H1 (cell line): ENCODE measurements around the gene RAP1B. TPM values are rescaled to one million over a fixed set of nuclear protein-coding genes. Genes with fewer than 3 reads are reported as not detected.

Source experiments
- CTCF ChIA-PET: fragments of 300-600 bp; sonication (Branson Sonifier 250); formaldehyde crosslinking; loops from one replicate; lab custom pipeline; 2021; ENCODE audit not compliant: partially characterized antibody; lab: Charles Lee
- POLR2A ChIA-PET: fragments of 300-600 bp; sonication (Branson Sonifier 250); formaldehyde crosslinking; loops from one replicate; lab custom pipeline; 2021; ENCODE audit warnings: inconsistent platforms; ENCODE audit not compliant: partially characterized antibody; lab: Charles Lee
- DNase-seq, 2 experiments: peaks; one replicate each; pipeline versions ENCODE4 v3.0.0 to v3.0.0-alpha.2; 2010 to 2022; ENCODE audit warnings: low spot score in 2 of 2, low read depth in 1 of 2, mixed read lengths in 1 of 2
- FAIRE-seq: peaks from 2 replicates; lab custom pipeline; 2011; peaks lifted over from hg19 to GRCh38; lab: Jason Lieb, UNC
- H2AFZ ChIP-seq: 2 replicates; pipeline ENCODE4 v1.8.1; 2012; ENCODE audit warnings: low read length, inconsistent platforms
- H2AK5ac ChIP-seq: 2 replicates; pipeline ENCODE4 v1.6.1; 2013; ENCODE audit warnings: low read depth, low read length
- H2BK120ac ChIP-seq: replicated peaks from 2 replicates; pipeline ENCODE3; 2013; ENCODE audit warnings: low read depth, low read length, inconsistent platforms
- H2BK12ac ChIP-seq: 2 replicates; pipeline ENCODE4 v1.6.1; 2013; ENCODE audit warnings: low read depth, low read length
- H2BK15ac ChIP-seq: 2 replicates; pipeline ENCODE4 v1.6.1; 2013; ENCODE audit warnings: low read length
- H2BK20ac ChIP-seq: 2 replicates; pipeline ENCODE4 v1.6.1; 2013; ENCODE audit warnings: low read length
- H2BK5ac ChIP-seq: 2 replicates; pipeline ENCODE4 v1.6.1; 2013; ENCODE audit warnings: low read depth, low read length
- H3K14ac ChIP-seq: 2 replicates; pipeline ENCODE4 v1.6.1; 2013; ENCODE audit warnings: inconsistent platforms; ENCODE audit not compliant: insufficient read length
- H3K18ac ChIP-seq: 2 replicates; pipeline ENCODE4 v1.6.1; 2013; ENCODE audit warnings: low read length; ENCODE audit errors: extremely low read depth
- H3K23ac ChIP-seq: 2 replicates; pipeline ENCODE4 v1.6.1; 2013; ENCODE audit warnings: inconsistent platforms; ENCODE audit not compliant: insufficient read length
- H3K23me2 ChIP-seq: 2 replicates; pipeline ENCODE4 v1.6.1; 2013; ENCODE audit warnings: low read depth, low read length
- H3K27ac ChIP-seq: 2 replicates; pipeline ENCODE4 v1.6.1; 2011; ENCODE audit warnings: low read depth, low read length, inconsistent platforms
- H3K27me3 ChIP-seq, 4 experiments: replicated peaks in 1 of 4; 1 replicate in 1 of 4; 2 replicates in 3 of 4; pipeline versions ENCODE4 v1.6.1 to v1.8.1; 2011 to 2013; ENCODE audit warnings: low read length in 3 of 4, mild to moderate bottlenecking in 3 of 4, inconsistent platforms in 2 of 4, mixed read lengths in 2 of 4, moderate library complexity in 1 of 4; ENCODE audit not compliant: control insufficient read depth in 3 of 4, insufficient read depth in 3 of 4; ENCODE audit errors: extremely low read depth in 1 of 4
- H3K36me3 ChIP-seq, 4 experiments: 2 replicates each; pipeline versions ENCODE4 v1.6.1 to v1.8.1; 2011 to 2013; ENCODE audit warnings: mild to moderate bottlenecking in 4 of 4, low read length in 3 of 4, moderate library complexity in 2 of 4, control low read depth in 1 of 4, inconsistent platforms in 1 of 4; ENCODE audit not compliant: insufficient read depth in 4 of 4, control insufficient read depth in 2 of 4
- H3K4ac ChIP-seq: replicated peaks from 2 replicates; pipeline ENCODE3; 2013; ENCODE audit warnings: low read length, low read depth, mixed read lengths, inconsistent platforms; ENCODE audit not compliant: insufficient read length
- H3K4me1 ChIP-seq, 4 experiments: replicated peaks in 1 of 4; 1 replicate in 1 of 4; 2 replicates in 3 of 4; pipeline versions ENCODE4 v1.6.1 to v1.8.1; 2011 to 2013; ENCODE audit warnings: low read length in 3 of 4, inconsistent platforms in 2 of 4, mixed read lengths in 1 of 4; ENCODE audit not compliant: insufficient read depth in 4 of 4, control insufficient read depth in 3 of 4
- H3K4me2 ChIP-seq, 2 experiments: 2 replicates each; pipeline versions ENCODE4 v1.6.1 to v1.8.1; 2011 to 2013; ENCODE audit warnings: low read depth in 2 of 2, low read length in 2 of 2, control low read depth in 1 of 2, inconsistent platforms in 1 of 2, mild to moderate bottlenecking in 1 of 2; ENCODE audit not compliant: insufficient read depth in 1 of 2
- H3K4me3 ChIP-seq, 4 experiments: fragments of 200-600, 300-600 bp in 1 of 4; sonication (generic), shearing (Covaris generic), sonication (Bioruptor Twin) in 1 of 4; 2 replicates each; pipeline versions ENCODE4 v1.5.1 to v1.8.1; 2011 to 2016; ENCODE audit warnings: low read length in 4 of 4, low read depth in 3 of 4, control low read depth in 2 of 4, inconsistent platforms in 2 of 4, mild to moderate bottlenecking in 2 of 4, mixed read lengths in 1 of 4, moderate library complexity in 1 of 4; ENCODE audit not compliant: insufficient read depth in 2 of 4; ENCODE audit errors: extremely low read depth in 1 of 4
- H3K56ac ChIP-seq: replicated peaks from 2 replicates; pipeline ENCODE3; 2013; ENCODE audit warnings: low read depth, mild to moderate bottlenecking, mixed read lengths, low read length, inconsistent platforms; ENCODE audit not compliant: insufficient read length
- H3K79me1 ChIP-seq: 2 replicates; pipeline ENCODE4 v1.6.1; 2013; ENCODE audit warnings: low read depth, low read length, control low read depth
- H3K79me2 ChIP-seq, 2 experiments: 2 replicates each; pipeline versions ENCODE4 v1.6.1 to v1.8.1; 2012 to 2013; ENCODE audit warnings: low read length in 2 of 2, mild to moderate bottlenecking in 2 of 2, inconsistent platforms in 1 of 2; ENCODE audit not compliant: insufficient read depth in 2 of 2, control insufficient read depth in 1 of 2
- H3K9ac ChIP-seq, 4 experiments: replicated peaks in 1 of 4; 1 replicate in 1 of 4; 2 replicates in 3 of 4; pipeline versions ENCODE4 v1.6.1 to v1.8.1; 2011 to 2013; ENCODE audit warnings: low read depth in 3 of 4, low read length in 3 of 4, control low read depth in 2 of 4, mild to moderate bottlenecking in 2 of 4, moderate library complexity in 2 of 4, inconsistent platforms in 1 of 4; ENCODE audit errors: extremely low read depth in 1 of 4
- H3K9me3 ChIP-seq, 2 experiments: 2 replicates each; pipeline versions ENCODE4 v1.6.1 to v1.8.1; 2012 to 2013; ENCODE audit warnings: mild to moderate bottlenecking in 2 of 2, moderate library complexity in 2 of 2, control low read depth in 1 of 2, inconsistent platforms in 1 of 2, low read depth in 1 of 2, low read length in 1 of 2, mixed read lengths in 1 of 2; ENCODE audit not compliant: insufficient read depth in 2 of 2
- H4K20me1 ChIP-seq, 2 experiments: replicated peaks in 1 of 2; 2 replicates each; pipeline versions ENCODE3 to v1.8.1; 2011 to 2013; ENCODE audit warnings: inconsistent platforms in 2 of 2, low read length in 2 of 2, mild to moderate bottlenecking in 1 of 2; ENCODE audit not compliant: insufficient read depth in 2 of 2, control insufficient read depth in 1 of 2
- H4K5ac ChIP-seq: 2 replicates; pipeline ENCODE4 v1.6.1; 2013; ENCODE audit warnings: low read length, low read depth, mixed read lengths, inconsistent platforms; ENCODE audit not compliant: insufficient read length
- H4K8ac ChIP-seq: 2 replicates; pipeline ENCODE4 v1.8.0; 2013; ENCODE audit warnings: mild to moderate bottlenecking, moderate library complexity, low read length, inconsistent platforms; ENCODE audit not compliant: insufficient read depth; ENCODE audit errors: extremely low read depth
- H4K91ac ChIP-seq: replicated peaks from 2 replicates; pipeline ENCODE3; 2013; ENCODE audit warnings: low read length, mixed read lengths, inconsistent platforms; ENCODE audit not compliant: insufficient read length
- BACH1 ChIP-seq: IDR thresholded peaks from 2 replicates; pipeline ENCODE4 v1.6.1; 2012; ENCODE audit warnings: low read length, improper control_type of control experiment
- GABPA ChIP-seq: IDR thresholded peaks from 2 replicates; pipeline ENCODE4 v1.6.1; 2011; ENCODE audit warnings: mild to moderate bottlenecking, low read length, moderate library complexity, borderline replicate concordance; ENCODE audit not compliant: insufficient read depth
- KDM1A ChIP-seq: fragments of 200-600, 300-600 bp; sonication (generic); IDR thresholded peaks from 2 replicates; pipeline ENCODE4 v1.7.1; 2016; ENCODE audit warnings: mild to moderate bottlenecking, low read length, borderline replicate concordance
- POLR2A ChIP-seq, 2 experiments: IDR thresholded peaks; 1 replicate in 1 of 2; 2 replicates in 1 of 2; pipeline ENCODE4 v1.6.1; 2011; ENCODE audit warnings: low read depth in 2 of 2, low read length in 2 of 2, mild to moderate bottlenecking in 2 of 2; ENCODE audit errors: control extremely low read depth in 1 of 2
- RXRA ChIP-seq: IDR thresholded peaks from 2 replicates; pipeline ENCODE4 v1.6.1; 2011; ENCODE audit warnings: low read depth, mild to moderate bottlenecking, low read length, moderate library complexity; ENCODE audit not compliant: insufficient read depth
- SAP30 ChIP-seq: fragments of 300-600 bp; sonication (generic); IDR thresholded peaks from 2 replicates; pipeline ENCODE4 v1.7.1; 2012; ENCODE audit warnings: low read length, moderate library complexity, mild to moderate bottlenecking, inconsistent platforms; ENCODE audit not compliant: insufficient read depth, insufficient replicate concordance
- WGBS, 2 experiments: shearing (Covaris generic) in 1 of 2; methylation state at CpG; one replicate each; pipeline versions ENCODE4 v1.1.6 to v1.1.7; 2013 to 2015; ENCODE audit warnings: low lambda C conversion rate in 2 of 2, mixed read lengths in 2 of 2, inconsistent platforms in 1 of 2, low coverage in 1 of 2, missing lambda C conversion rate in 1 of 2; ENCODE audit not compliant: insufficient replicate concordance in 2 of 2, insufficient coverage in 1 of 2, insufficient read length in 1 of 2; ENCODE audit errors: extremely low coverage in 1 of 2, missing lambda C conversion rate in 1 of 2; 5-methylcytosine and 5-hydroxymethylcytosine counted together
- polyA plus RNA-seq, 7 experiments: library from polyadenylated mRNA; depleted of rRNA in 3 of 7; stranded (reverse) in 5 of 7; unstranded in 2 of 7; fragments of >200 nt in 5 of 7; fragments of 200-250 nt in 2 of 7; gene quantifications; 1 replicate in 5 of 7; 2 replicates in 1 of 7; 4 replicates in 1 of 7; pipeline versions ENCODE4 v1.2.1 to v1.2.3, GENCODE V29; 2011 to 2013; ENCODE audit warnings: missing spikeins in 2 of 7, mixed read lengths in 2 of 7
- total RNA-seq: library from RNA; stranded (reverse); fragmentation: NEBNext Ultra II Directional; extraction: Animal tissue kit (Norgen Biotek cat#: 25700); gene quantifications from 2 replicates; pipeline ENCODE4 v1.2.1, GENCODE V29; 2021
- TF ChIP-seq, protein P1 (sequence below): IDR thresholded peaks from 2 replicates; pipeline ENCODE4 v1.6.1; 2011; ENCODE audit warnings: low read length, improper control_type of control experiment

Gene RAP1B
- total and polyA plus RNA-seq, 2 of the 8 experiments (the other 6 are each of a cell fraction or from before 2014, with no cell fraction given), result 61.4 to 112 TPM

GRCh38 chr12:68561830-68562229, 48.9 kb upstream of the RAP1B start:
- Histone ChIP-seq H3K4me1 (peaks cover 2 to 7% (median 6%) of the 10 kb centered on the region in 4 experiments; a peak in 5 of 7 replicates), H2AK5ac (no peak overlapping the region), H4K8ac (no peak overlapping the region), H2BK15ac (no peak overlapping the region), H2BK12ac (no peak overlapping the region), H3K79me1 (no peaks in the 10 kb centered on the region), H2AFZ (no peak overlapping the region), H3K9ac (no peak overlapping the region), H2BK120ac (no peak overlapping the region), H3K56ac (no peak overlapping the region), H3K27me3 (no peaks in the 10 kb centered on the region), H3K23me2 (peaks cover 2% of the 10 kb centered on the region; the same call in 1 of the 2 replicates), H3K4ac (no peak overlapping the region), H4K20me1 (no peaks in the 10 kb centered on the region), H3K4me2 (no peak overlapping the region), H3K18ac (no peak overlapping the region), H3K36me3 (no peaks in the 10 kb centered on the region), H4K5ac (no peak overlapping the region), H3K27ac (no peak overlapping the region), H3K9me3 (no peaks in the 10 kb centered on the region), H2BK20ac (no peak overlapping the region), H3K79me2 (no peaks in the 10 kb centered on the region), H2BK5ac (no peak overlapping the region), H3K4me3 (no peak overlapping the region), H3K23ac (no peak overlapping the region), H3K14ac (no peak overlapping the region), H4K91ac (no peak overlapping the region)
- WGBS, 2 experiments, result 91% methylated on average over 9 of the region's 10 CpGs; no CpG with 5 or more reads in 1 of the 2 experiments
- CTCF ChIA-PET, result interaction anchor here (1.9 kb wide), 1 partner anchor 10 kb away, joined by 6 read pairs; no protein-coding TSS in a partner anchor
- FAIRE-seq, result no peak
- POLR2A ChIA-PET, result no interaction called here
- DNase-seq, result no peak
- no peak for TF ChIP-seq SAP30
- TF ChIP-seq, protein P1, sequence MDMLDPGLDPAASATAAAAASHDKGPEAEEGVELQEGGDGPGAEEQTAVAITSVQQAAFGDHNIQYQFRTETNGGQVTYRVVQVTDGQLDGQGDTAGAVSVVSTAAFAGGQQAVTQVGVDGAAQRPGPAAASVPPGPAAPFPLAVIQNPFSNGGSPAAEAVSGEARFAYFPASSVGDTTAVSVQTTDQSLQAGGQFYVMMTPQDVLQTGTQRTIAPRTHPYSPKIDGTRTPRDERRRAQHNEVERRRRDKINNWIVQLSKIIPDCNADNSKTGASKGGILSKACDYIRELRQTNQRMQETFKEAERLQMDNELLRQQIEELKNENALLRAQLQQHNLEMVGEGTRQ, result no peak
- no peak for TF ChIP-seq BACH1
- TF ChIP-seq POLR2A (IDR thresholded peaks at IDR 0.05; ENCODE audit: control extremely low read depth in 1 of 2, low read depth in 2 of 2, low read length in 2 of 2), result no peak
- peak; percentile 76 for TF ChIP-seq KDM1A
- TF ChIP-seq RXRA, result no peak
- no peak for TF ChIP-seq GABPA
